ENCODE data around the gene FGF12. TPM values are rescaled to one million over a fixed set of nuclear protein-coding genes. Genes with fewer than 3 reads are reported as not detected.

The FGF12 gene
- polyA plus RNA-seq, 2 of the 4 experiments (the other 2 are of a cell fraction) = 0.63 to 1.1 TPM

DNA sequence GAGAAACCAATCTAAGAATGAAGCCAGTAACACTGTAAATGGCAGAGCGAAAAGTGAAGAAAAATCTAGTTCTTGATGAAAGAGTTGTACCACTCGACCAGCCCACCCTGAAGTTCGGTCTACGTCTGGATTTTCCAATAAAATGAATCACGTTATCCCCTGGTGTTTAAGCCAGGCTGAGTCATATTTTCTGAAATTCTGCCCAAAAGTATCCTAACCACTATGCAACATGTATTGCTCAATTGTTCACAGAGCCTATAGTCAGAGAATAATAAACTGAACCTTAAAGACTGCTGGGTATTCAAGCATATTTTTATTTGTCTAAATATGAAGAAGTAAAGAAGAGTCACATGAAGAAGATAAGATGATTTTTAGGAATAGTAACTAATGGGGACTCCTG is 245.7 kb downstream of the FGF12 start:
- TF ChIP-seq CEBPB (IDR thresholded peaks at IDR 0.05) (peak in 1 of 2 experiments; percentile 18; a peak in 1 of 4 replicates), HOXB13 (CRISPR knock-in tag; IDR thresholded peaks at IDR 0.05; ENCODE audit: low read depth) (no peak)
- POLR2A ChIA-PET = no interaction called here
- Histone ChIP-seq H3K4me3 (no peak overlapping the region), H3K9me3 (no peaks in the 10 kb centered on the region), H3K4me2 (0 out of 3 replicates have a peak overlapping the region, but pooled peaks have one; percentile 6), H3K27ac (no peak overlapping the region), H3K4me1 (no peaks in the 10 kb centered on the region)
- no peak for ATAC-seq
- no peak for DNase-seq (ENCODE audit: low read depth in 1 of 2, low spot score in 1 of 2)
- 18% methylated on average over 5 of the region's 5 CpGs for WGBS (ENCODE audit: missing lambda C conversion rate)
- no peak for FAIRE-seq
- CTCF ChIA-PET = no interaction called here

DNA sequence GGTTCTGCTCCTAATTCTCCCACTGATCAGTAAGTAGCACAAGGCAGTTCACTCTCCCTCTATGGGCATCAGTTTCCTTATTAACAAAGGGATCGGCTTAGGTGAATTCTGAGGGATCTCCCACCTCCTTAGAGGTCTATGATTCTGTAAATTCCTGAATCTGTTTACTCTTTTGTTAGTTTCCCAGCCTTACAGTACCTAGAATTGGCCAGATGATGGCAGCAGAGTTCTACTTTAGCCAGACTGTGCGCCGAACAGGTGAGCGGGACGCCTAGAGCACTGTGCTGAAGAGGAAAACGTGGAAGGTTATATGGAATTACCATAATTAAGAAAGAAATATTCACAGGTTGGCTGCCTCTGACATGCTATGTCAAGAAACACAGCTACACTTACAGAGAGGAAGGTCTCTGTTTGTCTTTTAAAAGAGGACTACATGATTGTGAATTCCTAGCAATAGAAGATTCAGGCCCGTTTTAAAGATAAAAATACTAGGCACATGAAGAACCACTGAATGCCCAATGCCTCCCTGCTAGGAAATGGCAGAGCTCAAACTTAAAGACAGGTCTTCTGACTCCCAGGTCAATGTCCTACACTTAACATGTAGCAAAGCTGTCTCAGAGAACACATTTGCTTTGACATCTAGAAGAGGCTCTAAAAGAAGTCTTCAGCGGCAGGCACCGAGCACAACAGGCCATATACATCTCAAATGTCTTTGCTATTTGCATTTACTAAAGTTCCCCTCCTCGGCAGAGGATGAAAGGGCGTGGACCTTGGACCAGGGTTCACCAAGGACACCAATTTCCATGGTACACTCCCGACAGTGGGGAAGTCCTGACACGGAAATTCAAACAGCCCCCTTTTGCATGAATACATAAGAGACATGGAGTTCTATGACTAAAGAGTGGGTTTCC is 259.9 kb downstream of the FGF12 start:
- no peak for FAIRE-seq
- no peak overlapping the region for H3K27ac ChIP-seq
- TF ChIP-seq RAD21 (conservative IDR thresholded peaks at IDR 0.05 in 1 of 2, IDR thresholded peaks at IDR 0.05 in 1 of 2) (peak; percentile 76 to 77), EHF (CRISPR knock-in tag; IDR thresholded peaks at IDR 0.05) (no peak), FOXS1 (CRISPR knock-in tag; IDR thresholded peaks at IDR 0.05) (no peak), SMC3 (IDR thresholded peaks at IDR 0.05) (peak; percentile 34; the same call in 1 of the 3 replicates), ZFP36 (IDR thresholded peaks at IDR 0.05; ENCODE audit: borderline replicate concordance, partially characterized antibody) (no peak)
- TF ChIP-seq, protein P1, sequence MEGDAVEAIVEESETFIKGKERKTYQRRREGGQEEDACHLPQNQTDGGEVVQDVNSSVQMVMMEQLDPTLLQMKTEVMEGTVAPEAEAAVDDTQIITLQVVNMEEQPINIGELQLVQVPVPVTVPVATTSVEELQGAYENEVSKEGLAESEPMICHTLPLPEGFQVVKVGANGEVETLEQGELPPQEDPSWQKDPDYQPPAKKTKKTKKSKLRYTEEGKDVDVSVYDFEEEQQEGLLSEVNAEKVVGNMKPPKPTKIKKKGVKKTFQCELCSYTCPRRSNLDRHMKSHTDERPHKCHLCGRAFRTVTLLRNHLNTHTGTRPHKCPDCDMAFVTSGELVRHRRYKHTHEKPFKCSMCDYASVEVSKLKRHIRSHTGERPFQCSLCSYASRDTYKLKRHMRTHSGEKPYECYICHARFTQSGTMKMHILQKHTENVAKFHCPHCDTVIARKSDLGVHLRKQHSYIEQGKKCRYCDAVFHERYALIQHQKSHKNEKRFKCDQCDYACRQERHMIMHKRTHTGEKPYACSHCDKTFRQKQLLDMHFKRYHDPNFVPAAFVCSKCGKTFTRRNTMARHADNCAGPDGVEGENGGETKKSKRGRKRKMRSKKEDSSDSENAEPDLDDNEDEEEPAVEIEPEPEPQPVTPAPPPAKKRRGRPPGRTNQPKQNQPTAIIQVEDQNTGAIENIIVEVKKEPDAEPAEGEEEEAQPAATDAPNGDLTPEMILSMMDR (IDR thresholded peaks at IDR 0.05) = peak; percentile 78
- 16% methylated on average over 13 of the region's 13 CpGs for WGBS (ENCODE audit: missing lambda C conversion rate)
- no peaks in the 10 kb centered on the region for H3K9me3 ChIP-seq
- peak; percentile 7 to 36 for DNase-seq (ENCODE audit: low read depth in 1 of 2, low spot score in 1 of 2)
- H3K4me3 ChIP-seq = no peak overlapping the region
- ChIA-PET CTCF (interaction anchor here (0.6 to 1.6 kb wide), 7 partner anchors 24 to 461 kb away, joined by 3 to 6 read pairs (median 3); no protein-coding TSS in a partner anchor), POLR2A (no interaction called here)
- ATAC-seq = peak; percentile 81 to 90
- H3K4me1 ChIP-seq = no peaks in the 10 kb centered on the region
- H3K4me2 ChIP-seq = no peak overlapping the region

- FAIRE-seq (no peak), ATAC-seq (no peak), DNase-seq (ENCODE audit: low read depth in 1 of 2, low spot score in 1 of 2) (no peak)
- Histone ChIP-seq H3K4me1 (no peaks in the 10 kb centered on the region), H3K4me3 (no peak overlapping the region), H3K9me3 (no peaks in the 10 kb centered on the region), H3K4me2 (no peak overlapping the region), H3K27ac (no peak overlapping the region)
- TF ChIP-seq KDM1A (IDR thresholded peaks at IDR 0.05; ENCODE audit: low read depth) (no peak), RNF2 (IDR thresholded peaks at IDR 0.05; ENCODE audit: borderline replicate concordance, low read depth) (no peak), CHD4 (IDR thresholded peaks at IDR 0.05; ENCODE audit: borderline replicate concordance) (no peak), ZFP36 (IDR thresholded peaks at IDR 0.05; ENCODE audit: borderline replicate concordance, partially characterized antibody) (no peak), PHF8 (IDR thresholded peaks at IDR 0.05; ENCODE audit: borderline replicate concordance, low read depth) (no peak), KDM5A (IDR thresholded peaks at IDR 0.05) (no peak), SREBF2 (IDR thresholded peaks at IDR 0.05) (no peak), CEBPB (IDR thresholded peaks at IDR 0.05) (no peak), POLR2AphosphoS2 (conservative IDR thresholded peaks at IDR 0.05; ENCODE audit: low read length) (no peak), TP53 (CRISPR knock-in tag; IDR thresholded peaks at IDR 0.05) (no peak), SMC3 (IDR thresholded peaks at IDR 0.05) (no peak), EHMT2 (IDR thresholded peaks at IDR 0.05; ENCODE audit: low read depth) (no peak), EP300 (IDR thresholded peaks at IDR 0.05) (no peak), FOSB (CRISPR knock-in tag; IDR thresholded peaks at IDR 0.05) (no peak)
- CTCF ChIA-PET = interaction anchor here (1.0 to 1.6 kb wide), 2 partner anchors 23 to 38 kb away, joined by 3 read pairs; no protein-coding TSS in a partner anchor
- POLR2A ChIA-PET = no interaction called here
- 14% methylated on average over 4 of the region's 4 CpGs for WGBS (ENCODE audit: missing lambda C conversion rate)
Measured at GRCh38 chr3:192449036-192449435, 278.3 kb downstream of the FGF12 start.

All from A549 (cell line).